MCF 10A (cell line): ENCODE data around the gene AGXT. TPM values are rescaled to one million over a fixed set of nuclear protein-coding genes. Genes with fewer than 3 reads are reported as not detected.

Source experiments
- BruUV-seq: library from RNA; stranded (reverse); fragments of 400-500 nt; replicated peaks from 2 replicates; lab custom pipeline; 2021; lab: Mats Ljungman, UMichigan
- CTCF ChIA-PET: fragments of 300-600 bp; sonication (Branson Sonifier 250); formaldehyde crosslinking; extraction: SDS; loops from one replicate; lab custom pipeline; 2021; ENCODE audit warnings: antibody characterized with exemption, inconsistent platforms; lab: Yijun Ruan, JAX
- POLR2A ChIA-PET: fragments of 300-600, 350-650 bp; sonication (Branson Sonifier 250); formaldehyde crosslinking; extraction: SDS; loops from one replicate; lab custom pipeline; 2020; ENCODE audit warnings: antibody characterized with exemption, inconsistent platforms; lab: Yijun Ruan, JAX
- DNase-seq: peaks from one replicate; pipeline ENCODE4 v3.0.0-alpha.2; 2018; ENCODE audit not compliant: unreplicated experiment
- H3K27ac Mint-ChIP-seq: one replicate; pipeline ENCODE4 v1.8.0; 2022; ENCODE audit warnings: mild to moderate bottlenecking, low read depth, mixed read lengths; ENCODE audit not compliant: unreplicated experiment
- H3K27me3 Mint-ChIP-seq: one replicate; pipeline ENCODE4 v1.8.0; 2022; ENCODE audit warnings: mixed read lengths; ENCODE audit not compliant: insufficient read depth, unreplicated experiment
- H3K36me3 Mint-ChIP-seq: one replicate; pipeline ENCODE4 v1.8.0; 2022; ENCODE audit warnings: mild to moderate bottlenecking, moderate library complexity, mixed read lengths; ENCODE audit not compliant: insufficient read depth, unreplicated experiment
- H3K4me1 Mint-ChIP-seq: one replicate; pipeline ENCODE4 v1.8.0; 2022; ENCODE audit warnings: mixed read lengths; ENCODE audit not compliant: insufficient read depth, unreplicated experiment
- H3K4me3 Mint-ChIP-seq: one replicate; pipeline ENCODE4 v1.8.0; 2022; ENCODE audit warnings: mild to moderate bottlenecking, moderate library complexity, mixed read lengths; ENCODE audit not compliant: unreplicated experiment
- H3K9me3 Mint-ChIP-seq: one replicate; pipeline ENCODE4 v1.8.0; 2022; ENCODE audit warnings: mixed read lengths; ENCODE audit not compliant: unreplicated experiment
- CTCF ChIP-seq: fragments of 200-600 bp; IDR thresholded peaks from one replicate; pipeline ENCODE4 v1.8.0; 2022; ENCODE audit warnings: antibody characterized with exemption, mild to moderate bottlenecking; ENCODE audit not compliant: unreplicated experiment
- intact Hi-C: fragments of 100-400 bp; cut with micrococcal nuclease; formaldehyde crosslinking; loops from 2 replicates; pipeline ENCODE4 v1.14.1; 2022
- total RNA-seq: library from RNA; stranded (reverse); gene quantifications from 2 replicates; pipeline ENCODE4 v1.2.3, GENCODE V29; 2022

The AGXT gene
- total RNA-seq, 1 experiment from 2014 or later, result not detected

GRCh38 chr2:240928476-240929363 lies 60.1 kb downstream of the AGXT start:
- H3K36me3 Mint-ChIP-seq, result no peaks in the 10 kb centered on the region
- H3K27me3 Mint-ChIP-seq, result peaks cover 17% of the 10 kb centered on the region
- DNase-seq, result no peak
- H3K4me1 Mint-ChIP-seq, result no peaks in the 10 kb centered on the region
- no TSS peak for BruUV-seq
- intact Hi-C loops, result no loop called here
- no peak for TF ChIP-seq CTCF
- no peak overlapping the region for H3K27ac Mint-ChIP-seq
- no peaks in the 10 kb centered on the region for H3K9me3 Mint-ChIP-seq
- H3K4me3 Mint-ChIP-seq, result no peak overlapping the region
- POLR2A ChIA-PET, result no interaction called here
- CTCF ChIA-PET, result no interaction called here

DNA sequence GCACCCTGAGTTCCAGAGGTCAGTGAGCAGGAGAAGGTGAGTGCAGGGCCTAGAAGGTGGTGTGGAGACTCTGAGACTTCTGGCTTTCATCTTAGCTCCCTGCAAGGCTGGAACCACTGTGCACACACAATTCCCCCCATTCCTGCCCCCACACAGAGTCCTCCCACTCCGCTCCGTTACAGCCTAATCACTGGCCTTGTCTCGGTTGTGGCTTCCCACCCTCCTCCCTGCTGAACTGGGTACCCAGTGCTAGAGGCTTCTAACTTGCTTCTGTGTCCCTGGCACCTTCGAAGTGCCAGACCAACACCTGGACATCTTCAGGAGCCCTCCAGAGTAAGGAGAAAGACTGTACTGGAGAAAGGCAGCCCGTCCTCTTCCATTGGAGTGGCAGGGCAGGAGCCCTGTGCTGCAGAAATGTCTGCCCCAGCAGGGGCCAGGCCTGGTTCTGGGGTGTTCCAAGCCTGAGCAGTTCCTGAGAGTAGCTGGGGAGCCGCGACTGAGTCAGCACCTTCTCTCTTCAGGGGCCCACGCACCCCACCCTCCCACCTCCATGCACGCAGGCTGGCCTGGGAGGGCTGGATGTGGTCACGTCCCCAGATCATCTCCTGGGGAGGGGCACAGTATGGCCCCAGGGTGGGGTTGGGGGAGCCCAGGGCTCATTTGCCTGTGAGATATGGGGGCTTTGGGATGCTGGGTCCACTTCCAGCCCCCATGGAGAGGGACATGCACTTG lies 60.9 kb downstream of the AGXT start:
- TF ChIP-seq CTCF, result no peak
- peaks cover 17% of the 10 kb centered on the region for H3K27me3 Mint-ChIP-seq
- ChIA-PET CTCF (no interaction called here), POLR2A (no interaction called here)
- BruUV-seq, result no TSS peak
- no peaks in the 10 kb centered on the region for H3K9me3 Mint-ChIP-seq
- no peaks in the 10 kb centered on the region for H3K4me1 Mint-ChIP-seq
- intact Hi-C loops, result no loop called here
- no peak for DNase-seq
- no peak overlapping the region for H3K4me3 Mint-ChIP-seq
- H3K36me3 Mint-ChIP-seq, result no peaks in the 10 kb centered on the region
- H3K27ac Mint-ChIP-seq, result no peak overlapping the region

Other genes with a start within 250 kb of the AGXT start
- gene GPR35, start 243.3 kb upstream of the AGXT start, total RNA-seq, result 0.42 and 0.81 TPM in 2 replicates
- gene AQP12B, start 185.9 kb upstream of the AGXT start, total RNA-seq, result not detected in 2 replicates
- gene AQP12A, start 177.0 kb upstream of the AGXT start, total RNA-seq, result not detected in 2 replicates
- not detected in 2 replicates for gene KIF1A, start 48.6 kb upstream of the AGXT start, total RNA-seq
- not detected in 2 replicates for gene MAB21L4, start 27.3 kb downstream of the AGXT start, total RNA-seq
- gene CROCC2, start 37.5 kb downstream of the AGXT start, total RNA-seq, result not detected in 2 replicates
- 18.0 and 22.0 TPM in 2 replicates for gene SNED1, start 129.8 kb downstream of the AGXT start, total RNA-seq
- 29.9 and 34.3 TPM in 2 replicates for gene MTERF4, start 233.5 kb downstream of the AGXT start, total RNA-seq